22Rv1 (cell line): ENCODE measurements around the gene ELN.

ENCODE experiments used
- CTCF ChIP-seq: fragments of 450-650 bp; IDR thresholded peaks from 2 replicates; pipeline ENCODE4 v1.5.1; 2017; ENCODE audit warnings: mild to moderate bottlenecking
- ZFX ChIP-seq: fragments of 450-650 bp; IDR thresholded peaks from 2 replicates; pipeline ENCODE4 v1.6.1; 2017; ENCODE audit warnings: antibody characterized with exemption, borderline replicate concordance

GRCh38 chr7:74033372-74034311 is 5.7 kb downstream of the ELN start:
- no peak for TF ChIP-seq CTCF
- TF ChIP-seq ZFX: no peak
